ENCODE data around the gene ELK1.
A peak's percentile ranks its signal among the peaks of the same experiment; 100 is the strongest.

The ELK1 gene

DNA sequence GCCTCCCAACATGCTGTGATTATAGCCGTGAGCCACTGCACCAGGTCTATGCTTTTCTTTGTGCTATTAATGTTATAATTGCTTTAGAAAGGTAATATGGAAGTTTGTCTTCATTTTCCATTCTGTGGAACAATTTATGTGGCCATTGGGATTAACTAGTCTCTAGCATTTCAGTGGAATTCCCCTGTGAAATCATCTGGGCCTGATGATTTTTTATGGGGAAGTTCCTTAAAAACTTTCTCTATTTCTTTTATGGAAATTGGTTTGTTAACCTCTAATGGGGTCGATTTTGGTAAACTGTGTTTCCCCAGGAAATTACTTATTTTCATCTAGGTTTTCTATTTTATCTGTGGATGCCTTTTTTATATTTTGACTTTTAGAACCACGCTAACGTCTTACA lies 56.8 kb downstream of the ELK1 start:
- Mint-ChIP-seq H3K36me3 (ENCODE audit: low read depth) (peaks cover 3% of the 10 kb centered on the region), H3K27ac (no peak overlapping the region), H3K4me1 (no peaks in the 10 kb centered on the region), H3K9me3 (peaks cover 25% of the 10 kb centered on the region), H3K27me3 (ENCODE audit: low read depth) (no peaks in the 10 kb centered on the region), H3K4me3 (no peak overlapping the region)
- no peak for TF ChIP-seq CTCF (IDR thresholded peaks at IDR 0.05; ENCODE audit: unreplicated experiment in 3 of 3)

DNA sequence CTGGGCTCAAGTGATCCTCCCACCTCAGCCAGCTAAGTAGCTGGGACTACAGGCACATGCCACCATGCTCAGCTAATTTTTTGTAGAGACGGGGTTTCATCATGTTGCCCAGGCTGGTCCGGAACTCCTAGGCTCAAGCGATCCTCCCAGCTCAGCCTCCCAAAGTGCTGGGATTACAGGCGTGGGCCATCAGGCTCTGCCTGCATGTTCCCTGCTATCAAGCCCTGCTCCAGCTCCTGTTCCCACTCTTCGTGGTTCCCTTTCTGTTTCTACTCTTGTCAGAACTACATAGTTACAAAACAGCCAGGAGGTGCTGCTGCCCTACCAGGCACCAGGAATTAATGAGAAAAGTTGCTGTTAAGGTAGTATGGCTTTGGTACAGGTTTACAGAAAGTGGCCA lies 59.4 kb downstream of the ELK1 start:
- no peaks in the 10 kb centered on the region for H3K36me3 Mint-ChIP-seq (ENCODE audit: low read depth)
- no peak overlapping the region for H3K4me3 Mint-ChIP-seq
- no peaks in the 10 kb centered on the region for H3K27me3 Mint-ChIP-seq (ENCODE audit: low read depth)
- H3K9me3 Mint-ChIP-seq: peaks cover 10% of the 10 kb centered on the region
- H3K27ac Mint-ChIP-seq: no peak overlapping the region
- no peak for TF ChIP-seq CTCF (IDR thresholded peaks at IDR 0.05; ENCODE audit: unreplicated experiment in 3 of 3)
- peaks cover under 1% of the 10 kb centered on the region for H3K4me1 Mint-ChIP-seq

- no peak for TF ChIP-seq CTCF (IDR thresholded peaks at IDR 0.05; ENCODE audit: unreplicated experiment in 3 of 3)
Measured at GRCh38 chrX:47587906-47588735, 62.2 kb downstream of the ELK1 start.

DNA sequence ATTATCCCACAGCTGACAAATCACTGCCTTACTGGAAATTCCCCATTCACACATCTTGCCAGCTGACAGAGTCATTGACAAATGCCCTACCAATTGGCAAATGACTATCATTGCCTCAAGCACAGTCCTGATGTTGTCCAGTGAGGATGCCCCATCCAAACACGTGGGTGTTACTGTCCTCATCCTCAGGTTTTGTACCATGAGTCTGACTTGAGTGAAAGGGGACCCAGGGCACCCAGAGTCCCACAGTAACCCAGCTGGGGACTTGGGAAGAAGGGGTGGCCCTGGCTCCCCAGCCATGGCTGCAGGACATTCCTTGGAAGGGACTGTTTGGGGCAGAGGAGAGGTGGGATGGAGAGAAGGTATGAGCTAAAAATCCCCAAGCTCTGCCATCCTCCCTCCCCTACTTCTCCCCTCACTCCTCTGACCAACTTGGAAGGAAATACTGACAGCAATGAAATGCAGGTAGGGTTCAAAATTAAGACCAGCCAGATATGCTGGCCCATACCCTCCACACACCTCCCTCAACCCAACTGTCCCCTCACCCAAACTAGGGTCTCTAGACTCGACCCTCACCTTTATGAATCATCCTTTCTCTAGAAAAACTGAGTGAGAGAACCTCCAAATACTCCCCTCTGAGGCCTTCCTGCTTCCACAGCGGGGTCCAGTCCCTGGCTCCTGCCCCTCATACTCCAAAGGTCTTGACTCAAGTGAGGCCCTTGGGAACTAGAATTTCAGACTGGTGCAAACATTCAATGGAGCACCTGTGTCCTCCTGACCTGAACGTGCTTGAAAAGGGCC lies 63.1 kb downstream of the ELK1 start:
- H3K27me3 Mint-ChIP-seq (ENCODE audit: low read depth): no peaks in the 10 kb centered on the region
- no peak overlapping the region for H3K4me3 Mint-ChIP-seq
- H3K4me1 Mint-ChIP-seq: peaks cover 17% of the 10 kb centered on the region
- peaks cover 13% of the 10 kb centered on the region for H3K9me3 Mint-ChIP-seq
- no peaks in the 10 kb centered on the region for H3K36me3 Mint-ChIP-seq (ENCODE audit: low read depth)
- no peak for TF ChIP-seq CTCF (IDR thresholded peaks at IDR 0.05; ENCODE audit: unreplicated experiment in 3 of 3)
- H3K27ac Mint-ChIP-seq: no peak overlapping the region

More at GRCh38 chrX:47587906-47588735, 62.2 kb downstream of the ELK1 start:
- Mint-ChIP-seq H3K9me3 (peaks cover 13% of the 10 kb centered on the region), H3K27me3 (ENCODE audit: low read depth) (no peaks in the 10 kb centered on the region), H3K4me3 (no peak overlapping the region), H3K36me3 (ENCODE audit: low read depth) (no peaks in the 10 kb centered on the region), H3K4me1 (peaks cover 17% of the 10 kb centered on the region), H3K27ac (no peak overlapping the region)

DNA sequence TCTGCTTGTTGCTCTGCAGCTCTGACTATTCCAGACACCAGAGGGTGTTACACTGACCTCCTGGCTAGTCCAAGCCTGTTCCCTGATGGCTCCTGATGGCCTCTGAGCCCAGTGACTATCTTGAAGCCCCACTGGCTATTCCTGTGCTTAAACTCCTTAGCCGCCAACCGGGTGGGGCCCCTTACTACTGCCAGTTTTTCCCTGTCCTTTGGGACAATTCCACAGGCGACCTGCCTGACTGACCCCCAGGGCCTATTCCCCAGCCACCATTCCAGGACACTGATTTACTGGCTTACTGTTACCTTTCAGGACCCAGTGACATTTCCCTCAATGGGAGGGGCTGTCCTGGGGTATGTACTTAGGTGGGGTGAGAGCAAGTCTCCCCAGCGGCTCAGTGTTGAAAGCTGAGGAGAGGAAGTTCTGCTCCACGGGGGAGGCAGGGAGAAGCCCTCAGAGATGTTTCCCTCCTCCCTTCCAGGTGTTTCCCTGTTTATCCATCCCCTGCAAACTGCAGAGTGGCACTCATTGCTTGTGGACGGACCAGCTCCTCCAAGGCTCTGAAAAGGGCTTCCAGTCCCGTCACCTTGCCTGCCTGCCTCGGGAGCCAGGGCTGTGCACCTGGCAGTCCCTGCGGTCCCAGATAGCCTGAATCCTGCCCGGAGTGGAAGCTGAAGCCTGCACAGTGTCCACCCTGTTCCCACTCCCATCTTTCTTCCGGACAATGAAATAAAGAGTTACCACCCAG lies 64.1 kb downstream of the ELK1 start:
- Mint-ChIP-seq H3K9me3 (peaks cover 13% of the 10 kb centered on the region), H3K36me3 (ENCODE audit: low read depth) (no peaks in the 10 kb centered on the region), H3K4me1 (peaks cover 22% of the 10 kb centered on the region), H3K4me3 (peak overlapping the region in 2 of 3 experiments; percentile 24 to 36), H3K27ac (peak overlapping the region in 1 of 3 experiments; percentile 44), H3K27me3 (ENCODE audit: low read depth) (no peaks in the 10 kb centered on the region)
- no peak for TF ChIP-seq CTCF (IDR thresholded peaks at IDR 0.05; ENCODE audit: unreplicated experiment in 3 of 3)
